GM23338 (cell line): Measurements from ENCODE around the gene POFUT2.

ENCODE experiments used
- CTCF ChIP-seq, 2 experiments: fragments of 200-600 bp in 1 of 2; sonication (generic) in 1 of 2; conservative IDR thresholded peaks; 2 replicates each; pipeline versions ENCODE4 v1.5.1 to v1.6.1; 2016 to 2017; ENCODE audit warnings: antibody characterized with exemption in 2 of 2, low read depth in 2 of 2, mild to moderate bottlenecking in 2 of 2, moderate library complexity in 1 of 2
- POLR2AphosphoS5 ChIP-seq: IDR thresholded peaks from 2 replicates; pipeline ENCODE4 v1.6.1; 2016; ENCODE audit warnings: antibody characterized with exemption, low read depth

- TF ChIP-seq POLR2AphosphoS5 (no peak), CTCF (conservative IDR thresholded peaks at IDR 0.05; ENCODE audit: low read depth in 2 of 2) (no peak)
Measured at GRCh38 chr21:45249626-45250025, 38.1 kb downstream of the POFUT2 start.
